ENCODE measurements around the gene TENT4B.
A peak's percentile ranks its signal among the peaks of the same experiment; 100 is the strongest.
"Not testable (repeated sequence)": the region's sequence is repeated elsewhere in the genome, so short reads cannot be mapped to it uniquely, and the experiment has no call there.

The TENT4B gene

GRCh38 chr16:50154420-50154950, 1.4 kb downstream of the TENT4B start:
- no peak for DNase-seq (ENCODE audit: low spot score)

- no peak for DNase-seq (ENCODE audit: low spot score)
Observed at GRCh38 chr16:50155925-50156324, 2.8 kb downstream of the TENT4B start.

- no peak for DNase-seq (ENCODE audit: low spot score)
Observed at GRCh38 chr16:50156590-50156989, 3.5 kb downstream of the TENT4B start.

- DNase-seq (ENCODE audit: low spot score) = peak; percentile 30
Observed at GRCh38 chr16:50160495-50161164, 7.5 kb downstream of the TENT4B start.

GRCh38 chr16:50161950-50162349, 8.8 kb downstream of the TENT4B start:
- DNase-seq (ENCODE audit: low spot score) = no peak

- DNase-seq (ENCODE audit: low spot score) = peak; percentile 43
Observed at GRCh38 chr16:50165473-50165872, 12.4 kb downstream of the TENT4B start.

GRCh38 chr16:50166511-50167500, 13.7 kb downstream of the TENT4B start:
- DNase-seq (ENCODE audit: low spot score) = no peak

- DNase-seq (ENCODE audit: low spot score) = no peak
Observed at GRCh38 chr16:50167556-50167955, 14.4 kb downstream of the TENT4B start.

- no peak for DNase-seq (ENCODE audit: low spot score)
Observed at GRCh38 chr16:50169555-50170096, 16.5 kb downstream of the TENT4B start.

- DNase-seq (ENCODE audit: low spot score) = not testable (repeated sequence)
Observed at GRCh38 chr16:50171773-50172172, 18.7 kb downstream of the TENT4B start.

- no peak for DNase-seq (ENCODE audit: low spot score)
Observed at GRCh38 chr16:50172195-50172922, 19.3 kb downstream of the TENT4B start.

GRCh38 chr16:50173316-50173715, 20.2 kb downstream of the TENT4B start:
- DNase-seq (ENCODE audit: low spot score) = no peak

GRCh38 chr16:50178491-50178941, 25.4 kb downstream of the TENT4B start:
- DNase-seq (ENCODE audit: low spot score) = no peak

GRCh38 chr16:50182441-50182840, 29.3 kb downstream of the TENT4B start:
- no peak for DNase-seq (ENCODE audit: low spot score)

- DNase-seq (ENCODE audit: low spot score) = no peak
Observed at GRCh38 chr16:50183316-50183715, 30.2 kb downstream of the TENT4B start.

- no peak for DNase-seq (ENCODE audit: low spot score)
Observed at GRCh38 chr16:50185005-50185505, 31.9 kb downstream of the TENT4B start.

GRCh38 chr16:50188619-50189136, 35.6 kb downstream of the TENT4B start:
- DNase-seq (ENCODE audit: low spot score) = no peak

- DNase-seq (ENCODE audit: low spot score) = no peak
Observed at GRCh38 chr16:50190292-50190691, 37.2 kb downstream of the TENT4B start.

GRCh38 chr16:50192386-50193050, 39.4 kb downstream of the TENT4B start:
- DNase-seq (ENCODE audit: low spot score) = no peak

- DNase-seq (ENCODE audit: low spot score) = no peak
Observed at GRCh38 chr16:50193594-50193993, 40.5 kb downstream of the TENT4B start.

- DNase-seq (ENCODE audit: low spot score) = no peak
Observed at GRCh38 chr16:50195276-50195675, 42.2 kb downstream of the TENT4B start.
